ENCODE measurements around the gene RPS6KA4. TPM values are rescaled to one million over a fixed set of nuclear protein-coding genes. Genes with fewer than 3 reads are reported as not detected.

RPS6KA4 gene
- total and polyA plus RNA-seq, 2 of the 13 experiments (the other 11 are each of a cell fraction or from before 2014, with no cell fraction given), result 8.9 to 14.2 TPM

DNA sequence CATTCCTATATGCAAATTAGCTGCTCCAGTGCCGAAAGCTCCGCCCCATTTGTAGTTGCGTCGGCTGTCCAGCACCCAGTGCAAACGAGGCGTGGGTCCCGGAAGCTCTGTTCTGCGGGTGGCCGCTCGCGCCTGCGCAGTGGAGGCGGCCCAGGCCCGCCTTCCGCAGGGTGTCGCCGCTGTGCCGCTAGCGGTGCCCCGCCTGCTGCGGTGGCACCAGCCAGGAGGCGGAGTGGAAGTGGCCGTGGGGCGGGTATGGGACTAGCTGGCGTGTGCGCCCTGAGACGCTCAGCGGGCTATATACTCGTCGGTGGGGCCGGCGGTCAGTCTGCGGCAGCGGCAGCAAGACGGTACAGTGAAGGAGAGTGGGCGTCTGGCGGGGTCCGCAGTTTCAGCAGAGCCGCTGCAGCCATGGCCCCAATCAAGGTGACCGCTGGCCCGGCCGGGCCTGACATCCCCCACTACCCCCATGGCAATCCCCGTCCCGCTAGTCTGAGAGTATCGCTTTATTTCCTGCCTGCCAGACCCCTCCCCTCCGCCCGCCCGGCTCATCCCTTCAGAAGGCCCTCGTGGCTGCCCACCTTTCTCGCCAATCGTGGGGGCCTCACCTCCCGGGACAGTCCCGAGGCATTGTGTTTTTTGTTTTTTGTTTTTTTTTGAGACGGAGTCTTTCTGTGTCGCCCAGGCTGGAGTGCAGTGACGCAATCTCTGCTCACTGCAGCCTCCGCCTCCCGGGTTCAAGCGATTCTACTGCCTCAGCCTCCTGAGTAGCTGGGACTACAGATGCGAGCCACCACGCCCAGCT lies 40.8 kb upstream of the RPS6KA4 start, which contains the start of gene PRDX5 (continued):
- TF ChIP-seq, protein P1, sequence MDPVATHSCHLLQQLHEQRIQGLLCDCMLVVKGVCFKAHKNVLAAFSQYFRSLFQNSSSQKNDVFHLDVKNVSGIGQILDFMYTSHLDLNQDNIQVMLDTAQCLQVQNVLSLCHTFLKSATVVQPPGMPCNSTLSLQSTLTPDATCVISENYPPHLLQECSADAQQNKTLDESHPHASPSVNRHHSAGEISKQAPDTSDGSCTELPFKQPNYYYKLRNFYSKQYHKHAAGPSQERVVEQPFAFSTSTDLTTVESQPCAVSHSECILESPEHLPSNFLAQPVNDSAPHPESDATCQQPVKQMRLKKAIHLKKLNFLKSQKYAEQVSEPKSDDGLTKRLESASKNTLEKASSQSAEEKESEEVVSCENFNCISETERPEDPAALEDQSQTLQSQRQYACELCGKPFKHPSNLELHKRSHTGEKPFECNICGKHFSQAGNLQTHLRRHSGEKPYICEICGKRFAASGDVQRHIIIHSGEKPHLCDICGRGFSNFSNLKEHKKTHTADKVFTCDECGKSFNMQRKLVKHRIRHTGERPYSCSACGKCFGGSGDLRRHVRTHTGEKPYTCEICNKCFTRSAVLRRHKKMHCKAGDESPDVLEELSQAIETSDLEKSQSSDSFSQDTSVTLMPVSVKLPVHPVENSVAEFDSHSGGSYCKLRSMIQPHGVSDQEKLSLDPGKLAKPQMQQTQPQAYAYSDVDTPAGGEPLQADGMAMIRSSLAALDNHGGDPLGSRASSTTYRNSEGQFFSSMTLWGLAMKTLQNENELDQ (CRISPR knock-in tag; IDR thresholded peaks at IDR 0.05; ENCODE audit: borderline replicate concordance), result no peak
- peak; percentile 35; the same call in 1 of the 2 replicates for TF ChIP-seq RFX5 (IDR thresholded peaks at IDR 0.05; ENCODE audit: low read depth, low read length)
- TF ChIP-seq, protein P2, sequence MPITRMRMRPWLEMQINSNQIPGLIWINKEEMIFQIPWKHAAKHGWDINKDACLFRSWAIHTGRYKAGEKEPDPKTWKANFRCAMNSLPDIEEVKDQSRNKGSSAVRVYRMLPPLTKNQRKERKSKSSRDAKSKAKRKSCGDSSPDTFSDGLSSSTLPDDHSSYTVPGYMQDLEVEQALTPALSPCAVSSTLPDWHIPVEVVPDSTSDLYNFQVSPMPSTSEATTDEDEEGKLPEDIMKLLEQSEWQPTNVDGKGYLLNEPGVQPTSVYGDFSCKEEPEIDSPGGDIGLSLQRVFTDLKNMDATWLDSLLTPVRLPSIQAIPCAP (CRISPR knock-in tag; IDR thresholded peaks at IDR 0.05; ENCODE audit: low read depth), result peak; percentile 53; the same call in 1 of the 2 replicates
- TF ChIP-seq ZNF326 (CRISPR knock-in tag; IDR thresholded peaks at IDR 0.05; ENCODE audit: borderline replicate concordance), result no peak
- TF ChIP-seq LCORL (IDR thresholded peaks at IDR 0.05), result no peak
- TF ChIP-seq LCORL (CRISPR knock-in tag; IDR thresholded peaks at IDR 0.05), result peak; percentile 89
- TF ChIP-seq FOXJ3 (CRISPR knock-in tag; IDR thresholded peaks at IDR 0.05; ENCODE audit: borderline replicate concordance), result no peak
- peak; percentile 36; the same call in 1 of the 2 replicates for TF ChIP-seq RXRA (CRISPR knock-in tag; IDR thresholded peaks at IDR 0.05)
- TF ChIP-seq, protein P3, sequence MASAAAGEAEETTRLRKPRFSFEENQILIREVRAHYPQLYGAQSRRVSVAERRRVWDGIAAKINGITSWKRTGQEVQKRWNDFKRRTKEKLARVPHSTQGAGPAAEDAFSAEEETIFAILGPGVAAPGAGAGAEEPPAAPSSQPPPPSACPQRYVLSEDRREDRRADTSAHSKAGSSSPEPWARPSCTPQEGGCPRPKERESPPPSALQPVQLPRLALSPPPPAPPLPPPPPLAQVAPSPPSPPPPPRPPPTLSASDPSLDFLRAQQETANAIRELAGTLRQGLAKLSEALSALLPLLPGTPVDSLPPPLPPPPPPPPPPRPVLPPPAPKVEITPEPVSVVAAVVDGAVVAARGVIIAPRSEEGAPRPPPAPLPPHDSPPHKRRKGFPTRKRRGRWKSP (CRISPR knock-in tag; IDR thresholded peaks at IDR 0.05), result 0 out of 2 replicates have a peak, but pooled peaks have one; percentile 49
- TF ChIP-seq, protein P4, sequence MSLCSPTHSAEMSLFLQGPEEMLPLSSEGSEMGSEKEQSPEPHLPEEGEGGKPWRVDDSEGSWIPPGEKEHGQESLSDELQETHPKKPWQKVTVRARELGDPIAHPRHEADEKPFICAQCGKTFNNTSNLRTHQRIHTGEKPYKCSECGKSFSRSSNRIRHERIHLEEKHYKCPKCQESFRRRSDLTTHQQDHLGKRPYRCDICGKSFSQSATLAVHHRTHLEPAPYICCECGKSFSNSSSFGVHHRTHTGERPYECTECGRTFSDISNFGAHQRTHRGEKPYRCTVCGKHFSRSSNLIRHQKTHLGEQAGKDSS (CRISPR knock-in tag; IDR thresholded peaks at IDR 0.05; ENCODE audit: borderline replicate concordance, low read depth), result peak; percentile 82; the same call in 1 of the 2 replicates
- TF ChIP-seq TOE1 (CRISPR knock-in tag; IDR thresholded peaks at IDR 0.05), result no peak
- peak; percentile 60; the same call in 1 of the 2 replicates for TF ChIP-seq ATF7-NPFF (CRISPR knock-in tag; IDR thresholded peaks at IDR 0.05; ENCODE audit: low read depth)
- TF ChIP-seq, protein P5, sequence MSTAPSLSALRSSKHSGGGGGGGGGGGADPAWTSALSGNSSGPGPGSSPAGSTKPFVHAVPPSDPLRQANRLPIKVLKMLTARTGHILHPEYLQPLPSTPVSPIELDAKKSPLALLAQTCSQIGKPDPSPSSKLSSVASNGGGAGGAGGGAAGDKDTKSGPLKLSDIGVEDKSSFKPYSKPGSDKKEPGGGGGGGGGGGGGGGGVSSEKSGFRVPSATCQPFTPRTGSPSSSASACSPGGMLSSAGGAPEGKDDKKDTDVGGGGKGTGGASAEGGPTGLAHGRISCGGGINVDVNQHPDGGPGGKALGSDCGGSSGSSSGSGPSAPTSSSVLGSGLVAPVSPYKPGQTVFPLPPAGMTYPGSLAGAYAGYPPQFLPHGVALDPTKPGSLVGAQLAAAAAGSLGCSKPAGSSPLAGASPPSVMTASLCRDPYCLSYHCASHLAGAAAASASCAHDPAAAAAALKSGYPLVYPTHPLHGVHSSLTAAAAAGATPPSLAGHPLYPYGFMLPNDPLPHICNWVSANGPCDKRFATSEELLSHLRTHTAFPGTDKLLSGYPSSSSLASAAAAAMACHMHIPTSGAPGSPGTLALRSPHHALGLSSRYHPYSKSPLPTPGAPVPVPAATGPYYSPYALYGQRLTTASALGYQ (CRISPR knock-in tag; IDR thresholded peaks at IDR 0.05), result 0 out of 2 replicates have a peak, but pooled peaks have one; percentile 43
- peak; percentile 69; the same call in 1 of the 2 replicates for TF ChIP-seq HNRNPL (IDR thresholded peaks at IDR 0.05; ENCODE audit: low read depth, low read length)
- no peak for TF ChIP-seq EHMT2 (IDR thresholded peaks at IDR 0.05; ENCODE audit: borderline replicate concordance, low read depth, low read length)
- TF ChIP-seq SNAPC2 (CRISPR knock-in tag; IDR thresholded peaks at IDR 0.05), result peak; percentile 75; the same call in 1 of the 2 replicates
- no peak for TF ChIP-seq ZNF841 (CRISPR knock-in tag; IDR thresholded peaks at IDR 0.05; ENCODE audit: borderline replicate concordance)
- TF ChIP-seq SATB2 (CRISPR knock-in tag; IDR thresholded peaks at IDR 0.05), result 0 out of 2 replicates have a peak, but pooled peaks have one; percentile 48
- no peak; the same call in 1 of the 2 replicates for TF ChIP-seq ZNF160 (CRISPR knock-in tag; IDR thresholded peaks at IDR 0.05)
- TF ChIP-seq ZNF567 (CRISPR knock-in tag; IDR thresholded peaks at IDR 0.05; ENCODE audit: borderline replicate concordance), result 0 out of 2 replicates have a peak, but pooled peaks have one; percentile 28
